ENCODE data around the gene RPL37.

The RPL37 gene

DNA sequence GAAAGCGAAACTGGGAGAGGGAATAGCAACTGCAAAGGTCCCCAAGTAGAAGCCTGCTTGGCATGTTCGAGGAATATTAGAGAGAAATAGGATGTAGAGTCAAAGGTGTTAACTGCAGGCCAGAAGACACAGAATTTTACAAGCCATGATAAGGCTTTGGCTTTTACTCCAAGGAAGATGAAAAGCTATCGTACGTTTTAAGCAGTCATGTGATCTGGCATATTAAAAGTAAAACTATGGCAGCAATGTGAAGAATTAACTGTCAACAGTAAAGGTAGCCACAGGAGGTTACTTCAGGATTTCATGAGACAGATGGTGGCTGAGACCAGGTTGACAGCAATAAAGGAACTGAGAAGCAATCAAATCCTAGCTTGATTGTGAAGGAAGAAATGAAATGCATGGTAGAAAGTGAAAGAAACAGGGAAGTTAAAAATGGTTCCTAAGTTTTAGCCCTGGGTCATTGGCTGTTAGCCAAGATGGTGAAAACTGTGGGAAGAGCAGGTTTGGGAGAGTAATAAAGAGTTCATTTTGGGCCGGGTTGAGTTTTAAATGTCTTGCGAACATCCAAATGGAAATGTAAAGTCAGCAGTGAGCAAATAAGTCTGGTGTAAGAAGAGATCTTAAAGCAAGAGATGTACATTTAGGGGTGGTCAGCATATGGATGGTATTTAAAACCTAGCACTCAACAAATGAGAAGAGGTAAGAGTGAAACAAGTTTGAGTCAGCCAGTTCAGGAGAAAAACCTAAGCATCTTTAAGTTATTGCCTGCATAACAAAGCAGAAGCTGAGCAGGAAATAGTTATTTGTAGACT, 59.0 kb downstream of the RPL37 start:
- Histone ChIP-seq H3K36me3 (peaks cover 39% of the 10 kb centered on the region), H3K27me3 (no peaks in the 10 kb centered on the region), H3K4me3 (ENCODE audit: low read depth, low read length) (no peak overlapping the region), H3K9me3 (no peaks in the 10 kb centered on the region), H3K4me1 (no peaks in the 10 kb centered on the region)
- TF ChIP-seq, protein P1, sequence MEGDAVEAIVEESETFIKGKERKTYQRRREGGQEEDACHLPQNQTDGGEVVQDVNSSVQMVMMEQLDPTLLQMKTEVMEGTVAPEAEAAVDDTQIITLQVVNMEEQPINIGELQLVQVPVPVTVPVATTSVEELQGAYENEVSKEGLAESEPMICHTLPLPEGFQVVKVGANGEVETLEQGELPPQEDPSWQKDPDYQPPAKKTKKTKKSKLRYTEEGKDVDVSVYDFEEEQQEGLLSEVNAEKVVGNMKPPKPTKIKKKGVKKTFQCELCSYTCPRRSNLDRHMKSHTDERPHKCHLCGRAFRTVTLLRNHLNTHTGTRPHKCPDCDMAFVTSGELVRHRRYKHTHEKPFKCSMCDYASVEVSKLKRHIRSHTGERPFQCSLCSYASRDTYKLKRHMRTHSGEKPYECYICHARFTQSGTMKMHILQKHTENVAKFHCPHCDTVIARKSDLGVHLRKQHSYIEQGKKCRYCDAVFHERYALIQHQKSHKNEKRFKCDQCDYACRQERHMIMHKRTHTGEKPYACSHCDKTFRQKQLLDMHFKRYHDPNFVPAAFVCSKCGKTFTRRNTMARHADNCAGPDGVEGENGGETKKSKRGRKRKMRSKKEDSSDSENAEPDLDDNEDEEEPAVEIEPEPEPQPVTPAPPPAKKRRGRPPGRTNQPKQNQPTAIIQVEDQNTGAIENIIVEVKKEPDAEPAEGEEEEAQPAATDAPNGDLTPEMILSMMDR (IDR thresholded peaks at IDR 0.05; ENCODE audit: low read depth, low read length), result no peak
- no peak for DNase-seq

All from BE2C (cell line).